Ascending aorta (tissue), 2 donors: ENCODE results near the gene MCM9. TPM values are rescaled to one million over a fixed set of nuclear protein-coding genes. Genes with fewer than 3 reads are reported as not detected.

Source experiments
- DNase-seq, 2 donors: peaks; one replicate each; pipeline ENCODE4 v3.0.0-alpha.2; 2019; ENCODE audit warnings: low spot score in 2 of 2
- H3K27ac ChIP-seq, 2 donors: fragments of 200-600 bp; sonication (generic); one replicate each; pipeline ENCODE4 v1.5.1; 2016 to 2017; ENCODE audit warnings: mild to moderate bottlenecking in 1 of 2
- H3K27me3 ChIP-seq: fragments of 200-600 bp; sonication (generic); one replicate; pipeline ENCODE4 v1.5.1; 2017
- H3K36me3 ChIP-seq, 2 donors: fragments of 200-600 bp; sonication (generic); one replicate each; pipeline ENCODE4 v1.5.1; 2016
- H3K4me1 ChIP-seq, 2 donors: fragments of 200-600 bp; sonication (generic); one replicate each; pipeline ENCODE4 v1.5.1; 2016 to 2017; ENCODE audit warnings: mild to moderate bottlenecking in 1 of 2
- H3K4me3 ChIP-seq, 2 donors: fragments of 200-600 bp; sonication (generic); one replicate each; pipeline ENCODE4 v1.5.1; 2016 to 2017; ENCODE audit warnings: mild to moderate bottlenecking in 1 of 2
- H3K9me3 ChIP-seq, 2 donors: fragments of 200-600 bp; sonication (generic); one replicate each; pipeline ENCODE4 v1.5.1; 2016
- CTCF ChIP-seq, 3 experiments: fragments of 200-600 bp in 2 of 3; fragments of 450-650 bp in 1 of 3; sonication (generic) in 2 of 3; IDR thresholded peaks; one replicate each; pipeline ENCODE4 v1.5.1; 2016 to 2019; ENCODE audit warnings: antibody characterized with exemption in 3 of 3, mild to moderate bottlenecking in 1 of 3, moderate library complexity in 1 of 3
- intact Hi-C: fragments of 100-400 bp; cut with DNase I; formaldehyde crosslinking; loops from one replicate; pipeline ENCODE4 v1.15.1; 2023
- total RNA-seq: library from RNA; depleted of rRNA; stranded (reverse); fragments of >200 nt; gene quantifications from one replicate; pipeline ENCODE4 v1.1.0, GENCODE V29; 2016

The MCM9 gene
- total RNA-seq, 1 donor from 2014 or later: 5.5 TPM

GRCh38 chr6:118917546-118918328, 17.2 kb downstream of the MCM9 start:
- no peak for DNase-seq
- no peaks in the 10 kb centered on the region for H3K4me1 ChIP-seq
- no peak for TF ChIP-seq CTCF (IDR thresholded peaks at IDR 0.05)
- peaks cover 43 to 78% of the 10 kb centered on the region in 2 donors for H3K36me3 ChIP-seq
- H3K27ac ChIP-seq: no peak overlapping the region
- H3K27me3 ChIP-seq: no peaks in the 10 kb centered on the region
- H3K9me3 ChIP-seq: no peaks in the 10 kb centered on the region
- no peak overlapping the region for H3K4me3 ChIP-seq
- intact Hi-C loops: no loop called here

DNA sequence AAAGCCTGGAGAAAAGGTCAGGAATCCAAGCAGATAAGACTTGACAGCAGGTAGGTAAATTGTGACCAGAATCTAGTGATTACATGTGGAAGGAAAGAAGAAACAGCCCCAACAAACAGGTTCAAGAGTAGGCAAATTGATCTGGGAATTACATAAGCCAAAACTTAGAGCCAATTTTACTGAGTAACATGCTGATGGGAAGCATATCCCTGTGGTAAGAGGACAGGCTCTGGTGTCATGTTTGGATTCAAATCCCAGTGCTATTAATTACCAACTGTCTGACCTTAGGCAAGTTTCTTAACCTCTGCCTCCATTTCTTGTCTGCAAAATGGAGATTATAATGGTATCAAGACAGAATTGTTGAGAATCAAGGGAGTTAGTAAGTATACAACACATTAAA, 20.4 kb downstream of the MCM9 start:
- intact Hi-C loops: no loop called here
- no peak for TF ChIP-seq CTCF (IDR thresholded peaks at IDR 0.05)
- Histone ChIP-seq H3K27ac (no peak overlapping the region), H3K27me3 (no peaks in the 10 kb centered on the region), H3K9me3 (no peaks in the 10 kb centered on the region), H3K4me1 (no peaks in the 10 kb centered on the region), H3K36me3 (peaks cover 32 to 70% of the 10 kb centered on the region in 2 donors), H3K4me3 (no peak overlapping the region)
- no peak for DNase-seq

DNA sequence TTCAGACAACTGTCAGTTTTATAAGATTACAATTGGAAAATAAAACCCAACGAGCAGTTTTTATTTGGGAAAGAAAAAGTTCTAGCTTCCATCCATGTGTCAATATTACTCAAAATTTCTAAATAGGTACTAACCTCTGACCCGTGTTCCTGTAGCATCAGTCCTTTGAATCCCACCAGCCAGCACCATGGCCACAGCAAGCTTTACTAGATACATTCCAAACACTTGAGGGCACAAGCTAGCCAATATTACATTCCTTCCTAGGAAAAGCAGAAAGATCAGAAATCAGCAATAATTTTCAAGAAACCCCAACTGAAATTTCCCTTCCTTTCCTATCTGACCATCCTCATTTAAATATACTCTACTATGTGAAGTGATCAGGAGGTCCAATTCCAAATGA, 21.8 kb downstream of the MCM9 start:
- Histone ChIP-seq H3K4me1 (no peaks in the 10 kb centered on the region), H3K27ac (no peak overlapping the region), H3K36me3 (peaks cover 34 to 67% of the 10 kb centered on the region in 2 donors), H3K27me3 (no peaks in the 10 kb centered on the region), H3K4me3 (no peak overlapping the region), H3K9me3 (no peaks in the 10 kb centered on the region)
- no peak for DNase-seq
- intact Hi-C loops: no loop called here
- no peak for TF ChIP-seq CTCF (IDR thresholded peaks at IDR 0.05)

GRCh38 chr6:118912646-118913045, 22.3 kb downstream of the MCM9 start:
- Histone ChIP-seq H3K27me3 (no peaks in the 10 kb centered on the region), H3K4me3 (no peak overlapping the region), H3K27ac (no peak overlapping the region), H3K36me3 (peaks cover 33 to 71% of the 10 kb centered on the region in 2 donors), H3K9me3 (no peaks in the 10 kb centered on the region), H3K4me1 (no peaks in the 10 kb centered on the region)
- no peak for TF ChIP-seq CTCF (IDR thresholded peaks at IDR 0.05)
- no peak for DNase-seq
- intact Hi-C loops: no loop called here

GRCh38 chr6:118908441-118908840, 26.5 kb downstream of the MCM9 start:
- H3K36me3 ChIP-seq: peaks cover 30 to 46% of the 10 kb centered on the region in 2 donors
- no peaks in the 10 kb centered on the region for H3K9me3 ChIP-seq
- no peaks in the 10 kb centered on the region for H3K4me1 ChIP-seq
- DNase-seq: no peak
- H3K4me3 ChIP-seq: no peak overlapping the region
- intact Hi-C loops: no loop called here
- H3K27ac ChIP-seq: no peak overlapping the region
- no peaks in the 10 kb centered on the region for H3K27me3 ChIP-seq
- no peak for TF ChIP-seq CTCF (IDR thresholded peaks at IDR 0.05)
